GM19351 (cell line): Measurements from ENCODE around the gene DPP6.

Experiments used
- ATAC-seq: cut with Tn5 transposase; IDR thresholded peaks from one replicate; pipeline ENCODE4 v1.9.1; 2021; ENCODE audit warnings: mild to moderate bottlenecking, moderate library complexity; ENCODE audit not compliant: unreplicated experiment

DPP6 gene

GRCh38 chr7:154869436-154869835, 817.2 kb downstream of the DPP6 start:
- no peak for ATAC-seq

DNA sequence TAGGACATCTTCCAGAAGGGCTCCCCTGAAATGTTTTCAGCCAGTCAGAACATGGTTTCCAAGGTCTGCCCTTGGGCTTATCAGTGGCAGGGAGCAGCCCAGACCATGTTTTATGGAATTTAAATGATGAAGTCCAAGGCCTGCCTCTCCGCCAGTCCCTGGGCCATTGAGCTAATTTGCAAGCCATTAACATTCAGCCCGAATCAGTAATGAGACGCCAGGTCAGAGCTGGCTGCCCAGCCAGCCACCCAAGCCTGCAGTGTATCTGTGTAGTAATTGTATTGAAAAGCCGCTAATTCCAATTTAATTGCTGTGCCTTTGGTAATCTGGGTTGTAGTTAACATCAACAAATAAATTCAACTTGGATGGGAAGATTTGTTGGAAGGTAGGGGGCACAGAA, 819.3 kb downstream of the DPP6 start:
- no peak for ATAC-seq

GRCh38 chr7:154871928-154872750, 819.9 kb downstream of the DPP6 start:
- no peak for ATAC-seq

DNA sequence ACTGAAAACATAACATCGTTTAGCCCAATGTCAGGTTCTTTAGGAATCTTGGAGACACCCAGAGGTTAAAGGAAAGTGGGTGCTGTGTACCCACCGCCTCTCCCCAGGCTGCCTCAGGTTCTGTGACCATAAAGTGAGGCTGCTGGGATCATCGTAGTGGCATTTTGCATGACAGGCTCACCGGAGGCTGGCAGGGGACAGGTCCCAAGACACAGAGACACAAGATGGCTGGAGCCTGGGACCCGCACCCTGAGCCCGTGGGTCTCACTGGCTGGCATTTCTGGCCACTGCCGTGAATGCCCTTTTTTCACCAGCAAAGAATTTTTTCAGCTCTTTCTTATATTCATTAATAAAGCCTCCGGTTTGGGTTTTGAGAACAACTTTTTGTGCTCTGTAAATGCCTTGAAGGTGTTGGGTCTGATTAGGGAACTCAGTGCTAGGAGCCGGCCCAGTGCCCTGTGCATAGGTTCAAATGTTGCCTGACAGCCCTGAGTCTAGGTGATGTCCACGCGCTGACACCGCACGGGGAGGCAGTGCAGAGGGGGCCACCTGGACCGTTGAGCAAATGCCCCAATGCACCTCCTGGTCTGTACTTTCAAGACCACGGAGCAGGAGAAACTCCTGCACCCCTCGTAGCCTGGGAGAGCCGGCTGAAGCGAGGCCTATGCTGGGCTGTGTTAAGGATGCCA, 820.8 kb downstream of the DPP6 start:
- ATAC-seq = no peak

- ATAC-seq = no peak
Observed at GRCh38 chr7:154873500-154874121, 821.4 kb downstream of the DPP6 start.

GRCh38 chr7:154874409-154875113, 822.4 kb downstream of the DPP6 start:
- ATAC-seq = no peak

- no peak for ATAC-seq
Observed at GRCh38 chr7:154875297-154875696, 823.1 kb downstream of the DPP6 start.

DNA sequence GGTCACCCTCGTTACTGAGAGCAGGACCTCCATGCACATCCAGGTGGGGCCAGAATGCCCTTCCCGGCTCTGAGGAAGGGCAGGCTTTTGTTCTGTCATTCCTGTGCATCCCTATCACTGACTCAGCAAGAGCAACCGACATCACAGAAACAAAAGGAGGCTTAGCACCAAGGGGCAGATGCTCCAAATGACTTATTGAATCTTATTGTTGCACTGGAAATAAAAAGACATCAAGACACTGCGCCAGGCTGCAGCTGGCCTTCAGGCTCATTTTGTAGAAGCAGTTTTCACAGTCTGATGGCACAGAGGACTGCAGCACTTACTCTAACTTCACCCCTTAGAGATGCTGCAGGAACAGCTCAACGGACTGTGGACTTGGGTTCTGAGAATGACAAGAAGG, 824.3 kb downstream of the DPP6 start:
- no peak for ATAC-seq

- ATAC-seq = no peak
Observed at GRCh38 chr7:154877031-154877430, 824.8 kb downstream of the DPP6 start.

DNA sequence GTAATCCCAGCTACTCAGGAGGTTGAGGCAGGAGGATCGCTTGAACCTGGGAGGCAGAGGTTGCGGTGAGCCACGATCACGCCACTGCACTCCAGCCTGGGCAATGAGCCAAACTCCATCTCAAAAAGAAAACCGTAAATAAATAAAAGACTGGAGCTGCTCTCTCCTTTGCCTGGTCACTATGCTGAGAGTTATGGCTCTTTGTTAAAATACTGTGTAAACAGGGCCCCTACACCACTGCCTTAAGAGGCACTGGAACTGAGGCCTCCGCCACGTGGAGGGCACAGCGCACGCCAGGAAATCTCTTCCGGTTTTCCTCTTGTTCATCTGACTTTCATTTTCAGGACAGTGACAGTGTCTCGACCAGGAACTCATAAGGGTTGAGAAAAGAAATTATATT, 827.4 kb downstream of the DPP6 start:
- ATAC-seq = no peak

DNA sequence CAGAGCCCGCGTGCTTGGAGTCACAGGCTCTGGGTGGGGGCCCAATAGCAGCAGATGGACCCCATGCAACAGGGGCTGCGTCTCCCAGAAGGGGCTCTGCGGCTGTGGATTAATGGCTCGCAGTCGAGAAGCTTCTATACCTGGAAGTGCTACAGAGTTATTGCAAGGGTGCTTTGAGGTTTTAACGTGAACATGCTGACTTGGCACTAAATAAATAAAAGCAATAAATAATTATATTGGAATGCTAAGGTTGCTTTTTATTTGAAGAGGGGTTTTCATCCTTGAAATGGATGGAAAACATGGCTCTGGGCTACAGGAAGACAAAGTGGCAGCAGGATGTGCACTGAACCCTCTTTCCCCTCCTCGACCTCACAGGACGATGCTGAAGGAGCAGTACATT, 828.3 kb downstream of the DPP6 start:
- ATAC-seq = no peak

GRCh38 chr7:154881026-154881425, 828.8 kb downstream of the DPP6 start:
- no peak for ATAC-seq

GRCh38 chr7:154881526-154881925, 829.3 kb downstream of the DPP6 start:
- no peak for ATAC-seq

GRCh38 chr7:154882931-154883474, 830.8 kb downstream of the DPP6 start:
- ATAC-seq = no peak

DNA sequence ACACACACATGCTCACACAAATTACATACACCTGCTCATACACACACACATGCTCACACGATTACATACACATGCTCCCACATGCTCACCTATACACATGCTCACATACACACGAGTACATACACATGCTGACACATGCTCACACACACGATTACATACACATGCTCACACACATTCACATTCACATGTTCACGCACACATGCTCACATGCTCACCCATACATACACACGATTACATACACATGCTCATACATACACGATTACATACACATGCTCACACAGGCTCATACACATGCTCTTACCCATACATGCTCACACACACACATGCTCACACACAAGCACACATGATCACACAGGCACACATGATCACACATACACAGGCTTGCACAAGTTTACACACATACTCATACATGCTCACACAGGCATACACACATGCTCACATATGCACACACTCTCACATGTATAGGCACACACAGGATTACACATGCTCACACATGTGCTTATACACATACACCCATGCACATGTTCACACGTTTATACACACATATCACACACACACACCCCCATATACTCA, 832.2 kb downstream of the DPP6 start:
- no peak for ATAC-seq

- no peak for ATAC-seq
Observed at GRCh38 chr7:154886591-154886990, 834.4 kb downstream of the DPP6 start.

DNA sequence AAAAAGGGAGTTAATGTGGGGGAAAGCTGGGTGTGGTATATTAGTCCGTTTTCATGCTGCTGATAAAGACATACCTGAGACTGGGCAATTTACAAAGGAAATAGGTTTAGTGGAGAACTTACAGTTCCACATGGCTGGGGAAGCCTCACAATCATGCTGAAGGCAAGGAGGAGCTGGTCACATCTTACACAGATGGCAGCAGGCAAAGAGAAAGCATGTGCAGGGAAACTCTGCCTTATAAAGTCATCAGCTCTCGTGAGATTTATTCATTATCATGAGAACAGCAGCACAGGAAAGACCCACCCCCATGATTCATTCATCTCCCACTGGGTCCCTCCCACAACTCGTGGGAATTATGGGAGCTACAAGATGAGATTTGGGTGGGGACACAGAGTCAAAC, 836.5 kb downstream of the DPP6 start:
- ATAC-seq = no peak

DNA sequence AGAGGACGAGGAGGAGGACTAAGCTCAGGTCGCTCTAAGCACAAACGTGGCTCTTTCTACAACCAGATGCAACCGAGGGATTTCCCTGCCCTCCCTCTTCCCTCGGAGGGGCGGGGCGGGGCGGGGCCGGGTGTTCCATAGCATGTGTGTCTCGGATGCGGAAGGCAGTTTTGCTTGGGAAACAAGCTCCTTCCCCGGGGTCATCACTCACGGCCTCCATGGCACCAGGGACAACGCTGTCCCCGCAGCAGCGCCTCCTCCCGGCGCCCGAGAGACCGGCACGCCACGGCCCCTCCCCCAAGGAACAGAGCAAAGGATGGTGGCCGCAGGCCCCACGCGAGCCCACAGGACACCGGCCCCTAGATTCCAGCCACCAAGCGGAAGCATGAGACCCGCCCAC, 840.3 kb downstream of the DPP6 start:
- ATAC-seq = no peak

GRCh38 chr7:154896076-154896475, 843.9 kb downstream of the DPP6 start:
- ATAC-seq = no peak

DNA sequence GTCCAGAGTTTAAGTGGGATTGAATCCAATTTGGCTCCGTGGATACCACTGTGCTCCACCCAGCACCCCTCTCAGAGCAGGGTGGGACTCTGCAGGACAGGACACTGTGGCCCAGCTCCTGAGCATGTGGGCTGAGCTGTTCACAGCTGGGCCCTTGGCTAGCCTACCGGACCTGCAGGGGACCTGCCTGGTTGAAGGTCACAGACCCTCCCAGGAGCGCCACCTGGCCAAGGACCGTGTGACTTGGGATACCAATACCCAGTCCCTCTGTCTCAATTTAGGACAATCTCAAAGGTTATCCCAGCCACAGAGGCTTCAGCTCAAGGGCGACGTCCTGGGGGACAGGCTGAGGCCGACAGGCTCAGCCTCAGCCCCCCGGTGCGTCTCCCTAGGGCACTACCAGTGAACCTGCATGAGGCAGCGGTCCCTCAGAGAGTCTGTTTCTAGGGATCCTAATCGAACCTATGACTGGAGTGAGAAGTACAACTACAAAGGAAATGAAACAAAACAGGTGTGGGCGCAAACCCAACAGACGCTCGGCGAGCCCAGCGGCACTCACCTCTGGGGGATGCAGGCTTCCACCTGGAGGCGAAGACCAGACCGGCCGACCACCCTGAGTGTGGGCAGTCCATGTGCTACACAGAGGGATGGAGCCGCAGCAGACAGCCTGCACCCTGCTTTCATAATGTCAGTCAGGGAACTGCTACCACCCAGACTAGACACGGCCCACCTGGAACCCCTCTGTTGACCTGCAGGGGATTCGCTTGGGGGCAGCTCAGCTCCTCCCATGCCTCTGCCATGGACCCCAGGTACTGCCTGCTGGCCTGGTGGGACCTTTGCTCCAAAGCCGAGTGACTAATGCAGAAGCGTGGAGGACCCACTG, 847.0 kb downstream of the DPP6 start:
- no peak for ATAC-seq
